Gastrocnemius medialis (tissue), 4 donors: ENCODE measurements around the gene ALG1L2. TPM values are rescaled to one million over a fixed set of nuclear protein-coding genes. Genes with fewer than 3 reads are reported as not detected.
"Not testable (repeated sequence)": the region's sequence is repeated elsewhere in the genome, so short reads cannot be mapped to it uniquely, and the experiment has no call there.

ENCODE experiments used
- ATAC-seq, 2 donors: fragments of 150-250 bp; one replicate each; pipeline ENCODE4 v1.9.1; 2016
- DNase-seq, 2 donors: peaks; one replicate each; pipeline ENCODE4 v3.0.0-alpha.2; 2019
- H3K27ac ChIP-seq, 4 donors: fragments of 200-600 bp; sonication (generic); 1 replicate in 1 of 4; 2 replicates in 3 of 4; pipeline ENCODE4 v1.5.1; 2016 to 2018; ENCODE audit warnings: mild to moderate bottlenecking in 2 of 4, moderate library complexity in 1 of 4
- H3K27me3 ChIP-seq, 3 donors: fragments of 200-600 bp; sonication (generic) in 2 of 3; 1 replicate in 1 of 3; 2 replicates in 2 of 3; pipeline versions ENCODE4 v1.5.1 to v1.6.0; 2016 to 2019; ENCODE audit warnings: mild to moderate bottlenecking in 1 of 3, moderate library complexity in 1 of 3
- H3K36me3 ChIP-seq, 2 donors: fragments of 200-600 bp; sonication (generic) in 1 of 2; one replicate each; pipeline ENCODE4 v1.5.1; 2017 to 2018
- H3K4me1 ChIP-seq, 2 donors: fragments of 200-600 bp; sonication (generic) in 1 of 2; one replicate each; pipeline ENCODE4 v1.5.1; 2016 to 2017; ENCODE audit warnings: mild to moderate bottlenecking in 2 of 2
- H3K4me3 ChIP-seq, 4 donors: fragments of 200-600 bp; sonication (generic) in 3 of 4; 1 replicate in 1 of 4; 2 replicates in 3 of 4; pipeline ENCODE4 v1.5.1; 2016 to 2019; ENCODE audit warnings: mild to moderate bottlenecking in 2 of 4
- H3K9me3 ChIP-seq, 3 donors: fragments of 200-600 bp; sonication (generic) in 2 of 3; 1 replicate in 1 of 3; 2 replicates in 2 of 3; pipeline ENCODE4 v1.5.1; 2016 to 2019
- POLR2A ChIP-seq, 2 donors: fragments of 450-650 bp; IDR thresholded peaks; one replicate each; pipeline ENCODE4 v1.6.1; 2017; ENCODE audit warnings: antibody characterized with exemption in 2 of 2, mild to moderate bottlenecking in 2 of 2, moderate library complexity in 2 of 2
- in situ Hi-C, 4 donors: fragments of 200-750 bp; cut with MboI; loops; one replicate each; pipeline versions ENCODE4 v1.15.0 to v1.8.0; 2017; ENCODE audit warnings: low sequenced_read_pairs in 4 of 4
- intact Hi-C: fragments of 100-400 bp; cut with DNase I; formaldehyde crosslinking; loops from one replicate; pipeline ENCODE4 v1.15.1; 2023; ENCODE audit warnings: low total_unique reads
- total RNA-seq, 4 donors: library from RNA; depleted of rRNA; stranded (reverse); fragments of >200 nt; gene quantifications; one replicate each; pipeline versions ENCODE4 v1.1.0 to v1.2.3, GENCODE V29; 2016
- TF ChIP-seq, protein P1 (sequence below), 5 experiments: fragments of 450-650 bp in 3 of 5; fragments of 200-600 bp in 2 of 5; sonication (generic) in 2 of 5; IDR thresholded peaks in 4 of 5; conservative IDR thresholded peaks in 1 of 5; 1 replicate in 4 of 5; 2 replicates in 1 of 5; pipeline ENCODE4 v1.5.1; 2016 to 2019; ENCODE audit warnings: antibody characterized with exemption in 5 of 5, mild to moderate bottlenecking in 3 of 5, moderate library complexity in 3 of 5

The ALG1L2 gene
- total RNA-seq, 4 donors from 2014 or later, result not detected

DNA sequence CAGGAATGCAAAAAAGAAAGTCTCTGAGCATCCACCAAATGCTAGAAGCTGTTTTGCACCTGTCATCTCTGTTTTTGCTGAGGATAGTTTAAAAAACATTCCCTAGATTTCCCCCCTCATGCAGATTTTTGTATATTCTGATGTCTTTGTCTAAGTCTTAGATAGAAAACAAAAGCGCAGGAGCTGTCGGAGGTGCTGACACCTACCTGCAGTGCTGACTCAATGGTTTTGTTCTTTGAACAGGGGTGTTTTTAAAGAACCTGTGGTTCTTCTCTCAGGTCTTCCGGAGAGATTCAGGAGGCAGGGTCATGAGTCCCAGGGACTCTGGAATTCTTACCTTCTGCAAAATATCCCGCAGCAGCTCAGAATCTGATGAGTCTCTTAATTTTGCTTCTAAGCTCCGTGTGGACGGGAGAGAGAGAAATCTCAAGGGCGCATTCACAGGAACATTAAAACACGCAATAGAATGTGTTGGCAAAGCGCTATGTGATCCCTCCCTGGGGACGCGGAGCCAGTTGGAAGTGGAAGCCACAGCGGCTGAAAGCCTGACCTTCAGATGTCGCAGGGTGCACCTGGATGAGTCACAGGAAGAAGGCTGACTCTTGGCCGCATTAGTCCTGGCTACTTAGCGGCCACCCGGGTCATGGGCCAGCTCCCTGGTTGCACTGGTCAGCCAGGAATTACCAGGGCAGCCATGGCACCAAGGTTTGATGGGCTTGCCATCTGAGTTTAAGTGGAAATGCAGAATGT is 27.4 kb downstream of the ALG1L2 start:
- H3K36me3 ChIP-seq, DNase-seq, H3K27ac ChIP-seq, ATAC-seq, H3K9me3 ChIP-seq, in situ Hi-C loops, H3K27me3 ChIP-seq, H3K4me3 ChIP-seq: not testable (repeated sequence)
- peaks cover 4 to 11% of the 10 kb centered on the region in 2 donors for H3K4me1 ChIP-seq
- intact Hi-C loops, result loop anchor here (10.0 kb wide), 1 partner anchor 164 kb away; no protein-coding TSS in a partner anchor

DNA sequence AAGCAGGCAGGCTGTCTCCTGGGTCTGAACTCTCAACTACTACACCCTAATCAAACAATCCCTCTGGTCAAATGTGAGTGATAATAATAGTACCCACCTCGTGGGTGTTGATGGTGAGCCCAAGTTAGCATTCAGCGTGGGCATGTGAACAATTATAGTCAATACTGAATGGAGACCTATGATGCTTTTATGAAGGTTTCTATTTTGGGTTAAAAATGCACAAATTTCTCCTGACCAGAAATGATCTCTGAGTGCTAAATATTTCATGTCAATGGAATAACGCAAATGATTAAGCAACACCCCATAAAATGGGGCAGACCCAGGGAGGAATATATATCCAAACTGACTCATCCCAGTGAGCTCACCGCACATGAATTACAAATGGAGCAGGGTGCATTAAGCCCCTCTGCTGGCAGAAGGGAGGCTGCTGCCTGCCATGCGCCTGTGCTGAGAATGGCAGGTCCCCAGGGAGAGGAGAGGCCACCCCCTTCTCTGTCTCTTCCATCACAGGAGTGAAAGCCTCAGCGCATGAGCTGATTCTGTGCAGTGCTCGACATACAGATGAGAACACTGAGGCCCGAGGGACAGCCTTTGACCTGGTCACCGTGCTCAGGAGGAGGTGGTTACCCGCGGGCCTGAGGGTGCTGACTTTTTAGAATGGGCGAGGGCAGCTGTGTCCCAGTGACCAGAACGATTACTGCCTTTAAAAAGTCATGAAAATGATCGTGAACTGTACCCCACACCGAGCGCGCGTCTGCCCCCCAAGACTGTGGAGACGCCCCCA is 28.9 kb downstream of the ALG1L2 start:
- intact Hi-C loops, result not testable (repeated sequence)

DNA sequence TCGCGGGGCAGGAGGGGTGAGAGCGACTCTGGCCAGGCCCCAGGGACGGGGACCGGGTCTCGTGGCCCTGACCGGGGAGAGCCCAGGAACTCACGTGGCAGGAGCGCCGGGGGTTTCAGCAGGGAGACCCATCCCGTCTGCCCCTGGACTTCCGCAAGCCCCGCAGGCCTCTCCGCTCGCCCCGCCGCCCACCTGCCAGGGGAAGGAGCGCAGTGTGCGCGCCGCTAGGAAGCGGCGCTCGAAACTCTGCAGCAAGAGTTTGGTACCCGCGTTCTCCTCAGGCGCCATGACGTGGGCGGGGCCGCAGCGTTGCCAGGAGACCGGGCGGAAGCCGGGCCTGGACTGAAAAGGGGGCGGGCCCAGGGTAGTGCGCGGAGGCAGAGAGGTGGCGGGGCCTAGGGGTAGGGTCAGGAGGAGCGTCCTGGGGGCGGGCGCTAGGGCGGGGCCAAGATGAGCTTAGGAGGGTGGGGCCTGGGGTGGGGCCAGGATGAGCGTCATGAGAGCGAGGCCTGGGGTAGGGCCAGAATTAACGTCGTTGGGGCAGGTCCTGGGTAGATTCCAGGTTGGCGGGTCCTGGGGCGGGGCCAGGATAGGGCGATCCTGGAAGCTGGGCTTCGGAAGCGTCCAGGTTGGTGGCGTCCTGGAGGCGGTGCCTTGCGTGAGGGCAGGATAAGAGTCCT is 29.7 kb downstream of the ALG1L2 start:
- intact Hi-C loops, result no loop called here

More for the DNA sequence above, 28.9 kb downstream of the ALG1L2 start:
- Histone ChIP-seq H3K4me1 (peaks cover 4 to 11% of the 10 kb centered on the region in 2 donors), H3K4me3 (peak overlapping the region; percentile 59 to 99 (median 78)), H3K27ac (peak overlapping the region; percentile 80 to 93 (median 87))
- H3K27me3 ChIP-seq, H3K9me3 ChIP-seq, H3K36me3 ChIP-seq, DNase-seq, ATAC-seq, in situ Hi-C loops: not testable (repeated sequence)

DNA sequence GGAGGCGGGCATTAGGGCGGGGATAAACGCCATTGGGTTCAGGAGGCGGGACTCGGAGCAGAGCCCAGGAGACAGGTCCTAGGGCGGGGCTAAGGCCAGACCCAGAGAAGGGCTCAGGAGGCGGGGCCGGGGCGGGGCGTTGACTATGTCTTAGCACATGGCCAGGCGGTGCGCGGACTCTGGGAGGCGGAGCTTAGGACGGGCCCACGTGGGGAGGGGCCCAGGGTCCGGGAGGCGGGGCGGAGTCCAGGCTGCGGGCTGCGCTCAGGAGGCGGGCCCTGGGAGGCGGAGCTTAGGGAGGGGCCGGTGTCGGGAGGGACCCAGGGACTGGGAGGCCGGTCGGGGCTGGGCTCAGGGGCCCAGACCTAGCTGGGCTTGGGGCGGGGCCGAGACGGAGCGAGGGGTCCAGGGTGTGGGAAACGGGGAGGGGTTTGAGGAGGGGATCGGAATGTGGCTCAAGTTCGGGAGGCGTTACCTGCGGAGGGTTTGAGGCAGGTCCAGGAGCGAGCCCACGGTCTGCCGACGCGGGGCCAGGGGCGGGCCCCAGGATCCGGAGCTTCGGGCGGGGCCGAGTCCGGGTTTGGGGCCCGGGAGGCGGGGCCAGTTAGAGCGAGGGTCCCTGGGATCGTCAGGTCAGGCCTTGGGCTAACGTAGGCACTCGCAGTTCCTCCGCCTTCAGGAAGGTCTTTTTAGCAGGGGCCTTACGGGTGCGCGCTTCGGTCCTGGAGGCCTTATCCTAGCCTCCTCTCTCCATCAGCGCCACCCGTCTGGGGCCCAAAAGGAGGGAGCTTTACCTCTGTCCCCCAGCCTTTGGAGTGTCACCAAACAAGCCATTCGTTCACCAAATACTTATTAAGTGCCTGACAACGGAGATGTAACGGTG is 30.5 kb downstream of the ALG1L2 start:
- ATAC-seq (peak in 1 of 2 donors; percentile 43), DNase-seq (peak; percentile 98 to 100)
- H3K9me3 ChIP-seq, H3K27me3 ChIP-seq, H3K36me3 ChIP-seq, in situ Hi-C loops, intact Hi-C loops: not testable (repeated sequence)
- peak; percentile 40 to 58 for TF ChIP-seq POLR2A (IDR thresholded peaks at IDR 0.05)
- Histone ChIP-seq H3K27ac (peak overlapping the region; percentile 80 to 93 (median 87)), H3K4me1 (peaks cover 4 to 11% of the 10 kb centered on the region in 2 donors), H3K4me3 (peak overlapping the region; percentile 61 to 99 (median 70))

More for the DNA sequence above, 29.7 kb downstream of the ALG1L2 start:
- Histone ChIP-seq H3K4me1 (peaks cover 4 to 11% of the 10 kb centered on the region in 2 donors), H3K4me3 (peak overlapping the region; percentile 59 to 99 (median 78)), H3K36me3 (no peaks in the 10 kb centered on the region), H3K27ac (peak overlapping the region; percentile 80 to 93 (median 87)), H3K9me3 (no peaks in the 10 kb centered on the region), H3K27me3 (no peaks in the 10 kb centered on the region)
- ATAC-seq, result peak; percentile 100
- in situ Hi-C loops, result no loop called here
- no peak for TF ChIP-seq POLR2A (IDR thresholded peaks at IDR 0.05)
- TF ChIP-seq, protein P1, sequence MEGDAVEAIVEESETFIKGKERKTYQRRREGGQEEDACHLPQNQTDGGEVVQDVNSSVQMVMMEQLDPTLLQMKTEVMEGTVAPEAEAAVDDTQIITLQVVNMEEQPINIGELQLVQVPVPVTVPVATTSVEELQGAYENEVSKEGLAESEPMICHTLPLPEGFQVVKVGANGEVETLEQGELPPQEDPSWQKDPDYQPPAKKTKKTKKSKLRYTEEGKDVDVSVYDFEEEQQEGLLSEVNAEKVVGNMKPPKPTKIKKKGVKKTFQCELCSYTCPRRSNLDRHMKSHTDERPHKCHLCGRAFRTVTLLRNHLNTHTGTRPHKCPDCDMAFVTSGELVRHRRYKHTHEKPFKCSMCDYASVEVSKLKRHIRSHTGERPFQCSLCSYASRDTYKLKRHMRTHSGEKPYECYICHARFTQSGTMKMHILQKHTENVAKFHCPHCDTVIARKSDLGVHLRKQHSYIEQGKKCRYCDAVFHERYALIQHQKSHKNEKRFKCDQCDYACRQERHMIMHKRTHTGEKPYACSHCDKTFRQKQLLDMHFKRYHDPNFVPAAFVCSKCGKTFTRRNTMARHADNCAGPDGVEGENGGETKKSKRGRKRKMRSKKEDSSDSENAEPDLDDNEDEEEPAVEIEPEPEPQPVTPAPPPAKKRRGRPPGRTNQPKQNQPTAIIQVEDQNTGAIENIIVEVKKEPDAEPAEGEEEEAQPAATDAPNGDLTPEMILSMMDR (IDR thresholded peaks at IDR 0.05 in 4 of 5, conservative IDR thresholded peaks at IDR 0.05 in 1 of 5), result no peak
- peak; percentile 98 for DNase-seq

DNA sequence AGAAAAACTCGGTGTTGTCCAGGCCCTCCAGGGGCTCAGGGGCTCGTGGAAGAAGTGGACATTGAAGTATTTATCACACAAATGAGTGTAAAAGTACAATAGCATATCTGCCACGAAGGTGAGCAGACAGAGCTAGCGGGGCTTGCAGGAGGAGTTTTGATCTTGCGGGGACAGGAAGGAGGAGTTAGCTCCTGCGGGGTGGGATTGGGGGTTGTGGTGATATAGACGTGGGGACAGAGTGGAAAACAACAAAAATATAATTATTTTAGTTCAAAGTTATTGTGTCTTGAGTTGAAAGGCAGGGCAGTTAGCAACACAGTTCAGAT is 31.1 kb downstream of the ALG1L2 start:
- H3K4me1 ChIP-seq, result peaks cover 4 to 11% of the 10 kb centered on the region in 2 donors
- intact Hi-C loops, ATAC-seq, H3K9me3 ChIP-seq, in situ Hi-C loops, H3K36me3 ChIP-seq, H3K27me3 ChIP-seq, DNase-seq: not testable (repeated sequence)
- peak overlapping the region; percentile 80 to 93 (median 87) for H3K27ac ChIP-seq
- H3K4me3 ChIP-seq, result peak overlapping the region; percentile 61 to 99 (median 70)

DNA sequence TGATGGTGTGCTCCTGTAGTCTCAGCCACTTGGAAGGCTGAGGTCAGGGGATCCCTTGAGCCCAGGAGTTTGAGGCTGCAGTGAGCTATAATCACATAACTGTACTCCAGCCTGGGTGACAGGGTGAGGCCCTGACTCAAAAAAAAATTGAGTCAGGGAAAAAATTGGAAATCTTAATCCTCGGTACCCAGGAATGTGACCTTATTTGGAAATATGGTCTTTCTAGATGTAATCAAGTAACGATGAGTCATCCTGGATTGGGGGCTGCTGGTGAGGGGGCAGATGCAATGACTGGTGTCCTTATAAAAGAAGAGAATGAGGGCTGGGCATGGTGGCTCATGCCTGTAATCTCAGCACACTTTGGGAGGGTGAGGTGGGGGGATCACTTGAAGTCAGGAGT is 33.8 kb downstream of the ALG1L2 start:
- peaks cover 4 to 11% of the 10 kb centered on the region in 2 donors for H3K4me1 ChIP-seq
- ATAC-seq, H3K9me3 ChIP-seq, H3K27ac ChIP-seq, DNase-seq, intact Hi-C loops, H3K27me3 ChIP-seq, H3K36me3 ChIP-seq, in situ Hi-C loops, H3K4me3 ChIP-seq: not testable (repeated sequence)
